ENCODE data around the gene CLDN9. TPM values are rescaled to one million over a fixed set of nuclear protein-coding genes. Genes with fewer than 3 reads are reported as not detected.

Gene CLDN9
- total and polyA plus RNA-seq, 9 of the 15 experiments (the other 6 are each of a cell fraction or from before 2014, with no cell fraction given) = 0.12 to 0.44 (median 0.22) TPM; not detected in 4

DNA sequence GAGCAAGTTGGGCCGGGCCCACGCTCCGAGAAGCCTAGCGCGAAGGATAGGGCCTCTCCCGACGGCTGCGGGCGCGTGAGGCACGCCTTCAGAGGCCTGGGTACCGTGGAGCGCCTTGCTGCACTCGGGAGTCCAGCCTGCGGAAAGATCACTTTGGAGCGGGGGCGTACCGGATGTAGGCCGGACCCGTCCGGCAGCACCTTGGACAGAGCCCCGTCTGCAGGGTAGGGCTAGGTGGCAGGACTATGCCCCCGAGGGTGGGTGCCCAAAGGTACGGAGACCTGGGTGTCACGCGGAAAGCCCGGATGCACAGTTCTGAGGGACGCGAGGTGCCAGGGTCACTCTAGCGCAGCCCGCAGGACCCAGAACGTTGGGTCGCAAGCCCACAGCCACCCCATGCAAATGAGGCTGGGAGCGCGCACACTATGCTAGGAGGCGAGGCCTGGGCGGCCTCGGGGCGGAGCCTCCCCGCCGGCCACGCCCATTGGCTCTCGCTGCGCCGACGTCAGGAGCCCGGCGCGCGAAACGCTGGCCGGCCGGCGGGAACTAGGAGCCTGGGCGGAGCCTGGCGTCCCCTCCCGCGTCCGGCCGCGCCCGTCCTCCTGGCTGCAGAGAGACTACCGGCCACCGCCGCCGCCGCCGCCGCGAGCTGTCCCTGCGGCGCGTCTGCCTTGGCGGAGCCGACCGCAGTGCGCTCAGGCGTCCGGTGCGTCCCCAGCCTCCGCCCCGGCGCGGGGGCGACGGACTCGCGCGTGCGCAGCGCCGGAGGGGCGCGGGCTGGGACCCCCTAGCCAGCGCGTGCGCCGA is 43.8 kb upstream of the CLDN9 start, which contains the start of gene PAQR4 (continued):
- TF ChIP-seq TCF3 (CRISPR knock-in tag; IDR thresholded peaks at IDR 0.05) (no peak), BRF1 (IDR thresholded peaks at IDR 0.05; ENCODE audit: borderline replicate concordance, extremely low read depth, insufficient read length) (no peak), MCM7 (IDR thresholded peaks at IDR 0.05) (no peak), POLR2G (IDR thresholded peaks at IDR 0.05; ENCODE audit: low read depth, low read length) (peak; percentile 28), TSHZ1 (CRISPR knock-in tag; IDR thresholded peaks at IDR 0.05) (no peak), NEUROD1 (IDR thresholded peaks at IDR 0.05; ENCODE audit: borderline replicate concordance, low read depth, low read length, partially characterized antibody) (no peak), MAZ (CRISPR knock-in tag; conservative IDR thresholded peaks at IDR 0.05 in 1 of 2, IDR thresholded peaks at IDR 0.05 in 1 of 2) (peak; percentile 85 to 97), HNRNPL (IDR thresholded peaks at IDR 0.05; ENCODE audit: low read depth, low read length) (peak; percentile 95), SRSF9 (IDR thresholded peaks at IDR 0.05; ENCODE audit: borderline replicate concordance, low read depth, low read length) (no peak), MLX (CRISPR knock-in tag; conservative IDR thresholded peaks at IDR 0.05) (0 out of 4 replicates have a peak, but pooled peaks of 1 of the 2 experiments have one; percentile 81), ZNF197 (CRISPR knock-in tag; IDR thresholded peaks at IDR 0.05; ENCODE audit: low read depth) (no peak), RAD51 (IDR thresholded peaks at IDR 0.05; ENCODE audit: borderline replicate concordance, low read depth) (no peak), ZNF324 (CRISPR knock-in tag; IDR thresholded peaks at IDR 0.05) (no peak), ZHX1 (conservative IDR thresholded peaks at IDR 0.05; ENCODE audit: low read length) (no peak)
- TF ChIP-seq, protein P1, sequence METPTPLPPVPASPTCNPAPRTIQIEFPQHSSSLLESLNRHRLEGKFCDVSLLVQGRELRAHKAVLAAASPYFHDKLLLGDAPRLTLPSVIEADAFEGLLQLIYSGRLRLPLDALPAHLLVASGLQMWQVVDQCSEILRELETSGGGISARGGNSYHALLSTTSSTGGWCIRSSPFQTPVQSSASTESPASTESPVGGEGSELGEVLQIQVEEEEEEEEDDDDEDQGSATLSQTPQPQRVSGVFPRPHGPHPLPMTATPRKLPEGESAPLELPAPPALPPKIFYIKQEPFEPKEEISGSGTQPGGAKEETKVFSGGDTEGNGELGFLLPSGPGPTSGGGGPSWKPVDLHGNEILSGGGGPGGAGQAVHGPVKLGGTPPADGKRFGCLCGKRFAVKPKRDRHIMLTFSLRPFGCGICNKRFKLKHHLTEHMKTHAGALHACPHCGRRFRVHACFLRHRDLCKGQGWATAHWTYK (CRISPR knock-in tag; IDR thresholded peaks at IDR 0.05) = peak; percentile 78; the same call in 1 of the 2 replicates
- TF ChIP-seq, protein P2, sequence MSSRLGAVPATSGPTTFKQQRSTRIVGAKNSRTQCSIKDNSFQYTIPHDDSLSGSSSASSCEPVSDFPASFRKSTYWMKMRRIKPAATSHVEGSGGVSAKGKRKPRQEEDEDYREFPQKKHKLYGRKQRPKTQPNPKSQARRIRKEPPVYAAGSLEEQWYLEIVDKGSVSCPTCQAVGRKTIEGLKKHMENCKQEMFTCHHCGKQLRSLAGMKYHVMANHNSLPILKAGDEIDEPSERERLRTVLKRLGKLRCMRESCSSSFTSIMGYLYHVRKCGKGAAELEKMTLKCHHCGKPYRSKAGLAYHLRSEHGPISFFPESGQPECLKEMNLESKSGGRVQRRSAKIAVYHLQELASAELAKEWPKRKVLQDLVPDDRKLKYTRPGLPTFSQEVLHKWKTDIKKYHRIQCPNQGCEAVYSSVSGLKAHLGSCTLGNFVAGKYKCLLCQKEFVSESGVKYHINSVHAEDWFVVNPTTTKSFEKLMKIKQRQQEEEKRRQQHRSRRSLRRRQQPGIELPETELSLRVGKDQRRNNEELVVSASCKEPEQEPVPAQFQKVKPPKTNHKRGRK (tag; IDR thresholded peaks at IDR 0.05) = no peak
